B cell (primary cell): ENCODE results near the gene MYLK2.

Source experiments
- EZH2 ChIP-seq: IDR thresholded peaks from 2 replicates; pipeline ENCODE4 v1.6.1; 2012; ENCODE audit warnings: borderline replicate concordance, low read depth, mild to moderate bottlenecking, moderate library complexity, low read length; ENCODE audit not compliant: insufficient read depth, poor library complexity, severe bottlenecking
- TF ChIP-seq, protein P1 (sequence below): fragments of 200-600 bp; IDR thresholded peaks from one replicate; pipeline ENCODE4 v1.8.0; 2022; ENCODE audit warnings: antibody characterized with exemption, mild to moderate bottlenecking

DNA sequence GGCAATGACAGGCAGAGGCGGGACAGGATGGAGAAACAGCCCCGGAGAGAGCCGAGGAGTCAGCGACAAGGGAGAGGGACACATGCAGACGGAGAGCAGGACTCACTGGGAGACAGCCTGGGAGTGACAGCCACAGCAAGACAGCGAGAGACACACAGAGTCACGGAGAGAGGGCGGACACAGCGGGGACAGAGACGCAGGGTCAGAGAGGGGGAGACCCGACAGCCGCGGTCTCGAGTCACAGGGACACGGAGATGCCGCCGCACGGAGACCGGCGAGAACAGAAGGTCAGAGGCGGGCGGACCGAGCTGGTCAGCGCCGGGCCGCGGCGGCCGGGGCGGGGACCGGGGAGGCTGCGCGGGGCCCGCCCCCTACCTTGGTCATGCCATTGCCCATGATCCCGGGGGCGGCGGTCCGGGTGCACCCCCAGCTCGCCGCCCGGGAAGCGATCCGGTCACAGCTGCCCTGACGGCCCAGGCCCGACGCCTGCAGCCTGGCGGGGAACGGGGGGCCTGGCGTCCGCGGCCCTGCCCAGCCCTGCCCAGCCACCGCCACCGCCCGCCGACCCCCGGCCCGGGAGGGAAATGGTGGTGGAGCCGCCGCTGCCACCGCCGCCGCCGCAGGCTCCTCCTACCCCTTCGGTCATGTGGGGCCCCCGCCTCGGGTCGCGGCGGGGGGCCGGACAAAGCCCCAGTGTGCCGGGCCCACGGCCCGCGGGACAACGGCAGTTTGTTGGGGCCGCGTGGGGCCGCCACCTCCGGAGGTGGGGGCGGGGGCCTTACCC lies 51.0 kb downstream of the MYLK2 start, which contains the start of the genes DUSP15 and TTLL9:
- TF ChIP-seq, protein P1, sequence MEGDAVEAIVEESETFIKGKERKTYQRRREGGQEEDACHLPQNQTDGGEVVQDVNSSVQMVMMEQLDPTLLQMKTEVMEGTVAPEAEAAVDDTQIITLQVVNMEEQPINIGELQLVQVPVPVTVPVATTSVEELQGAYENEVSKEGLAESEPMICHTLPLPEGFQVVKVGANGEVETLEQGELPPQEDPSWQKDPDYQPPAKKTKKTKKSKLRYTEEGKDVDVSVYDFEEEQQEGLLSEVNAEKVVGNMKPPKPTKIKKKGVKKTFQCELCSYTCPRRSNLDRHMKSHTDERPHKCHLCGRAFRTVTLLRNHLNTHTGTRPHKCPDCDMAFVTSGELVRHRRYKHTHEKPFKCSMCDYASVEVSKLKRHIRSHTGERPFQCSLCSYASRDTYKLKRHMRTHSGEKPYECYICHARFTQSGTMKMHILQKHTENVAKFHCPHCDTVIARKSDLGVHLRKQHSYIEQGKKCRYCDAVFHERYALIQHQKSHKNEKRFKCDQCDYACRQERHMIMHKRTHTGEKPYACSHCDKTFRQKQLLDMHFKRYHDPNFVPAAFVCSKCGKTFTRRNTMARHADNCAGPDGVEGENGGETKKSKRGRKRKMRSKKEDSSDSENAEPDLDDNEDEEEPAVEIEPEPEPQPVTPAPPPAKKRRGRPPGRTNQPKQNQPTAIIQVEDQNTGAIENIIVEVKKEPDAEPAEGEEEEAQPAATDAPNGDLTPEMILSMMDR = no peak
- peak; percentile 55 for TF ChIP-seq EZH2
